Activated naive CD4-positive, alpha-beta T cell treated with anti-CD3 and anti-CD28 coated beads, Interleukin-2, amount 50 U/mL, for 16 hours (primary cell): ENCODE measurements around the gene RNF166.
A peak's percentile ranks its signal among the peaks of the same experiment; 100 is the strongest.

Experiments used
- DNase-seq: peaks from one replicate; pipeline ENCODE4 v3.0.0-alpha.2; 2020

RNF166 gene, protein sequence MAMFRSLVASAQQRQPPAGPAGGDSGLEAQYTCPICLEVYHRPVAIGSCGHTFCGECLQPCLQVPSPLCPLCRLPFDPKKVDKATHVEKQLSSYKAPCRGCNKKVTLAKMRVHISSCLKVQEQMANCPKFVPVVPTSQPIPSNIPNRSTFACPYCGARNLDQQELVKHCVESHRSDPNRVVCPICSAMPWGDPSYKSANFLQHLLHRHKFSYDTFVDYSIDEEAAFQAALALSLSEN

DNA sequence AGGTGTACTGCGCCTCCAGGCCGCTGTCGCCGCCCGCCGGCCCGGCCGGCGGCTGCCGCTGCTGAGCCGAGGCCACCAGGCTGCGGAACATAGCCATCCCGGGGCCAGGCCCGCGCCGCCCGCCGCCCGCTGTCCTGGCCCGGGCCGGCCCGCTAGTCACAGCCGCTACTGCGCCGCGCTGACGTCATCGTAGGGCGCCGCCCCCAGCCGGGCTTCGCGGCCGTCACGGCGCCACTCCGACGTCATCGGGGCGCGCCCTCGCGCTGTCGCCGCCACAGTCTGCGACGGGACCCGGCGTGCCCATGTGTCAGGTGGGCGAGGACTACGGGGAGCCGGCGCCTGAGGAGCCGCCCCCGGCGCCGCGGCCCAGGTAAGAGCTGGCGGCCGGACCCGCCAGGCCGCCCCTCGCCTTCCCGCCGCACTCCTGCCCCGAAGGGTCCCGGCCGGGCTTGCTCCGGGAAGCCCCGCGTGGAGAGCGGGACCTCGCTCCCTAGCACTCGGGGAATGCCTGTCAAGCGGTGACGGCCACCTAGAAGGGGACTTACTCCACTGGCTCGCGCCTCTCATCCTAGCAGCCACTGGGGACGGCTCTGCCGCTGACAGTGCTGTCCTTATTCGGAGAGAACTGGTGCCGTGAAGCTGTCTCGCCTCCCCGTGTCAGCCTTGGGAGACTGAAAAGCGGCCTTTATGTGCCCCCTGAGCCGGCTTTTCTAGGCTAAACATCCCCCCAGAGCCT, at the start of gene RNF166, which contains the start of gene CTU2:
Gene RNF166 (minus strand): TSS at position 180 of the 736 bp plus-strand sequence. CDS start 83 bp downstream, at position 97.
Gene CTU2 (plus strand): TSS at position 275 of the 736 bp plus-strand sequence. CDS start 28 bp downstream, at position 303.
- peak; percentile 94 for DNase-seq

DNA sequence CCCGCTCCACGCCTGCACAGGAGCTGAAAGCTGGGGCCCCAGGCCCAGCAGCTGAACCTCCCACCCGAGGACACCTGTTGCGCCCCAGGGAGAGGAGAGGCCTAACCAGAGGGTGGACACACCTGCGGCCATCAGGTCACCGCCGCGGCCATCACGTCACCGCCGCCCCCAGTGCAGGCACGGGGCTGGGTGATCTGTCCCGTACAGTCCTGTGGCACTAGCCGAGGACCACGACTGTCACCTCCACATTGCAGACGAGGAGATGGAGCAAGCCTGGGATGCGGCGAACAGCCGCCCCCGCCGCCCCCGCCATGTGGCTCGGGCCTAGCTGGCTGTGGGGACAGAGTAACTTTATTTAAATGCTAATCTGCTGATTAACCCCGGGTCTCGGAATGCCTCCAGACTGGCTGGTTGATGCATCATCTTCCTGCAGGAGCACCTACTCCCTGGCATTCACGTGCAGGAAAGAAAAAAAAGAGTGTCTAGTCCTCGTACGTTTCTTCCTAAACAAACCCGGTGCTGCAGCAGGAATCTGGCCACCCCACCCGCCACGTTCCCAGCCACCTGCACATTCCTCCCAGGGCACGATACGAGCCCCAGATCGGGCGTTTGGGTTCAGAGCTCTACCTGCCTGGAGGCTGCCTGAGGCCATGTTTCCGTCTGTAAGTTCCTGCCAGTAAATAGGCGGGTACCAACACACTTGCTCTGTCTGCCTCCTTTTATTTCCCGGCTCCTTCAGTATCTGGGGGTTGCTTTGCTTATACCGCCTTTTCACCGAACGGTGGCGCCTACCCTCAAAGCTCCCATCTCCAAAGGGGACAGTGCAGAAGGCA, 48.9 kb upstream of the RNF166 start:
- no peak for DNase-seq

DNA sequence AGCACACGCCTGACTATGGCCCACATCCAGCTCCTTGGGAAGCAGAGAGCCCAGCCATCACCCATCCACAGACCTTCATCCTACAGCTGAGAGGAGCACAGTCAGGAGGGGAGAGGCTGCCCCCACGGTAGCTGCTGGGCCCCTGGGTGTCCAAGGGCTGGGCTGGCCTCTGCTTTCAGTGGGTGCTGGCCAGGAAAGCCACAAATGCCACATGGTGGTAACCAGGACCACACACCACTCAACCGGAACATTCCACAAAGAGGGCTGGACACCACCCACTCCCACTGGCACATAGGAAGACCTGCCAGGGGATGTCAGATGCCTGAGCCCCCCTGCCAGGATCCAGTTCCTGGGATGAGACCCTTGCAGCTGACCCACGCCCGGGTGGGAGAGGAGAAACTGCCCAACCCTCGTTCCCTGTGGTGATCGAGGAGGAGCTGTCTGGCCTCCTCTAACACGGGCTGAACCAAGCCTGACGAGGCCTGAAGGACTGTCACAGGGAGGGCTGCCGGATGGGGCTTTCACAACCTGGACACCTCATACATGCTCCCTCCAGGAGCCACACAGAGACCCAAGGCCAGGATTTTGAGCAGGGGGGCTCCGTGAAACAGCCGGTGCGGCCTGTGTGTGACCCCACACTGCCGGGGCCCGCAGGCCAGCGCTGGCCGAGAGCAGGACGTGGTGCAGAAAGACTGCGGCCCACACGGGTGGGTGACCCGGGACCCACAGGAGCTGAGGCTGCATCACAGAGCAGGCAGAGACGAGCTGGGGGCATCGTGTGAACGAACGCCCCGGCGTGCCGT, 48.1 kb upstream of the RNF166 start:
- DNase-seq, result no peak

DNA sequence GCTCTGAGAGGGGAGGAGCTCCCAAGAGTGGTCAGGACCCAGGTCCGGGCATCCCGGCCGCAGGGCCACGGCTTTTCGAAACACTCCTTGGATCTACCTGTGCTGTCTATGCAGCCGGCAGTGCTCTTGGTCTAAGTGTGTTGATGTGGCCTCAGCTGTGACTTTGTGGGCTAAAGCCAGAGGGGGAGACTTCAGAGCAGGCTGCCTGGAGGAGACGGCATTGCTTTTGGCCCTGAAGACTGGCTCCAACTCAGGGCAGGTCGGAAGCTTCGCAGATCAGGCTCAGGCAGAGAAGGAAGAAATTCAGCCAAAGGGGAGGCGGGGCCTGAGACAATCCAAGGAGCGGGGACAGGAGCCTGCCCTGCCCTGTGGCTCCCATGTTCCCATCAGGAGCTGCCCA, 47.4 kb upstream of the RNF166 start:
- DNase-seq, result no peak

DNA sequence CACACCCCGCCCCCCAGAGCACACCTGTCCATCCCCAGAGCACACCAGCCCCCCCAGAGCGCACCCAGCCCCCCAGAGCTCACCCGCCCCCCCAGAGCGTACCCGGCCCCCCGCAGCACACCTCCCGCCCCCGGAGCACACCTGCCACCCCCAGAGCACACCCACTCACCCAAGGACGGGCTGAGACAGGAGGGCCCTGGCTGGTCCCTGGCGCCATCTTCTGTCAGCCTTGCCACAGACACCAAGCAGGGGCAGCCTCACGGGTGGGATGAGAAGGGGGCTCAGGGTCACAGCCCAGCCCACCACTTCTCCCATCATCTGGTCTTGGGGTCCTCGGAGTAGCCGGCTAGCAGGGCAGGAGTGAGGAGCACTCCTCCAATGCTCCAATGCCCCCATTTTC, 47.0 kb upstream of the RNF166 start:
- DNase-seq, result no peak

DNA sequence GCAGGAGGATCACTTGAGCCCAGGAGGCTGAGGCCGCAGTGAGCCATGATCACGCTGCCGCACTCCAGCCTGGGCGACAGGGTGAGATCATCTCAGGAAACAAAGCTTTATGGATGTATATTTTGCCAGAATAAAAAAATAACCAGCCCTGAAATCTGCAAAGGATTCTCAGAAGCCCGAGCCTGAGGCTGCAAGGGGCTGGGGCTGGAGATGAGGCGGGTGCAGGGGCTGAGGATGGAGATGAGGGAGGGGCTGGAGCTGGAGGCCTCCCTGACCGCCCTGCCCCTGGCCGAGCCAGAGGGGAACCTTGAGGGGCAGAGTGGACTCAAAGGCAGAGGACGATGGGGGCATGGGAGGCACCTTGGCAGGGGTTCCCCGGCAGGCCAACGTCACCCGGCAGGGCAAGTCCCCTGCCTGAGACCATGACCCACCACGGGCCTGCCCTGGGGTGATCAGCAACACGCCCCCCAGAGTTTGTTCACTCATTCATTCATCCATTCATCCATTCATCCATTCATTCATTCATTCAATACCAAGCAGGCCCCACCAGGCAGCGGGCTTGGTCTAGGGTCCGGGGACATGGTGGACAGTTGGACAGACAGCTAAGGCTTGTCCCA, 46.3 kb upstream of the RNF166 start:
- DNase-seq, result no peak

DNA sequence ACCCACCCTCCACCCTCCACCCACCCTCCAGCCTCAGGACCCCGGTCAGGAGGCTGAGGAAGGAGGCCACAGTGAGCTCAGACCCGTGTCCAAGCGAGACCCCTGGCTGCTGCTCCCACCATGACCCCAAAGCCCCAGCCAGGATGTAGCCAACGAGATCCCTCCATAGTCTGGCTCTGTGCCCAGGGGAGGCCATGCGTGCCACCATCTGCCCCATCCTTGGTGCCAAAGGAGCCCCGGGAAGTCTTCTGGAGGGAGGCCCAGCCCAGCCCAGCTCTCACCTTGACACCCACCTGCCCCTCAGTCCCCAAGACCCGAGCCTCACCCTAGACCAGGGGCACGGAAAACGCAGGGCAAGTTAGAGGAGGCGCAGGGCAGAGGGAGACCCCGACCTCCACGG, 44.6 kb upstream of the RNF166 start:
- no peak for DNase-seq

DNA sequence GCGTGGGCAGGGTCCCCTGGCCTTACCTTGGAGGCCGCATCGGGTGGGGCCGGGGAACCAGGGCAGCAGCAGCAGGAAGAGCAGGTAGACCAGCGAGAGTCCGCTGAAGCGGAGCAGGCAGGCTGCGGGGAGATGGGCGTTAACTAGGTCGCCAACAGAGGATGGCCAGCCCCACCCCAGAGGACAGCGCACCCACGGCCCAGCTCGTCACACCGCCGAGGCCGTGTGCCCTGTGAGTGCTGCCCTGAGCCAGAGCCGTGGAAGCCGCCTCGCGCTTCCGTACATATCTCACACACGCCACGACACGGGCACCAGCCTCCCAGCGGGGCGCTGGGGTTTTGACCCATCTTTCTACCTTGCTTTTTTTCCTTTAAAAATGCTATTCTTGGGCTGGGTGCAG, 43.1 kb upstream of the RNF166 start:
- DNase-seq, result no peak

DNA sequence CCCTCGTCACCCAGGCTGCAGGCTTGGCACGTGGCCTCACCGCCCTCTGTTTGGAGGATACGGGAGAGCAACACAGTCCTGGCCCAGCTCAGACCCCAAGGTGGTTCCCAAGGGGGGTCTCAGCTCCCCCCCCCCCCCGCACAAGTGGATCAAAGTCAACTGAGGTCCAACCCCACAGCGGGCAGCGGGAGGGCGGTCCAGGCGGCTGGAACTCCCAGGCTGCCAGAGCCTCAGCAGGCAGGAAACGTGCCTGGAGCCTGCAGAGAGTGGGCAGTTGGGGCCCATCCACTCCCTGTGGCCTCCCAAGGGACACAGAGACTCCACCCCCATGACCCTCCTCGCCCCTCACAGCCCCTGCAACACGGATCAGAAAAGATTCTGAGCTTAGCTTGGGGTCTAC, 42.2 kb upstream of the RNF166 start:
- DNase-seq, result no peak

DNA sequence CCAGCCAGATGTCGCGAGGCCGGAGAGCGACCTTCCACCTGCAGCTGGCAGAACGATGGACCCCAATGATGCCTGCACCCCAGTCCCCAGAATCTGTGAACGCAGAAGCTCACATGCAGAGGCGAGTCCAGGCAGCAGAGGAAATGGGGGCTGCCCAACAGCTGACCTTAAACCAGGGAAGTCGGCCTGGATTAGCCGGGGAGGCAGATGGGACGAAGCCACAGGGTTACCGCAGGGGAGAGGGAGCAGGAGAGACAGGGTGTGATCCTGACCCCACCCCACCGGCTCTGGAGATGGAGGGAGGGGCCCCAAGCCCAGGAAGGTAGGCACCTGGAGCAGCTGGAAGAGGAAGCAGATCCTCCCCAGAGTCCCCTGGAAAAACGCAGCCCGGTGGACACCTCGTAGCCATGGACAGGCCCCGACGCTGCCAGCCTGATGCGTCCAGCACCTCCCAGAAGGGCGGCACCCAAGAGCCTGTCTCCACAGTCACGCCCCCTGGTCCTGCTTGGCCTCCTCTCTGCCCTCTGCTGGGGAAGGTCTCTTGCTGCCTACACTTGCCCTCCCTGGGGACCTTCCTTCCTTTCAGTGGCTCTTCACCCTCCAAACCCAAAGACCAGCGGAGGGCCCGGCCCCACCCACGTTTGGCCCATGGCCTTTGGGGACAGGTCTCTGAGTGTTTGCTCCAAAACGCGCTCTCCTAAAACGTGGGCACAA, 41.5 kb upstream of the RNF166 start:
- peak; percentile 40 for DNase-seq

DNA sequence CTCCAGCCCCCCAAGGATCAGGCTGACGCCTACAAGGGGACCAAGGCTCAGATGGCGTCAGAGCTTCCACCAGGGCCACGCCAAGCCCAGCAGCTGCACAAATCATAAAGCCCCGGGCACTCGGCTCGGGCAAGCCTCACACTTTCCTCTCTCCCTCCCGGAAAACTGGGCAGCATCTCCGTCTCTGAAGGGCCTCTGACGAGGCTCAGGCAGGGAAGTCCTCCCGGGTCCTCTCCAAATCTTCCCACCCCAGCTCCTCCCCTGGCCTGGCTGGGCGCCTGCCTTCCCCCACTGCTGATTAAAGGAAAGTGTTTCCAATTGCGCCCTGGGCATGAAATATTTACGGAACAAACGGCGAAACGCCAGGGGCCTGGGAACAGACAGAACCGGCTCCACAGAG, 40.3 kb upstream of the RNF166 start:
- no peak for DNase-seq

DNA sequence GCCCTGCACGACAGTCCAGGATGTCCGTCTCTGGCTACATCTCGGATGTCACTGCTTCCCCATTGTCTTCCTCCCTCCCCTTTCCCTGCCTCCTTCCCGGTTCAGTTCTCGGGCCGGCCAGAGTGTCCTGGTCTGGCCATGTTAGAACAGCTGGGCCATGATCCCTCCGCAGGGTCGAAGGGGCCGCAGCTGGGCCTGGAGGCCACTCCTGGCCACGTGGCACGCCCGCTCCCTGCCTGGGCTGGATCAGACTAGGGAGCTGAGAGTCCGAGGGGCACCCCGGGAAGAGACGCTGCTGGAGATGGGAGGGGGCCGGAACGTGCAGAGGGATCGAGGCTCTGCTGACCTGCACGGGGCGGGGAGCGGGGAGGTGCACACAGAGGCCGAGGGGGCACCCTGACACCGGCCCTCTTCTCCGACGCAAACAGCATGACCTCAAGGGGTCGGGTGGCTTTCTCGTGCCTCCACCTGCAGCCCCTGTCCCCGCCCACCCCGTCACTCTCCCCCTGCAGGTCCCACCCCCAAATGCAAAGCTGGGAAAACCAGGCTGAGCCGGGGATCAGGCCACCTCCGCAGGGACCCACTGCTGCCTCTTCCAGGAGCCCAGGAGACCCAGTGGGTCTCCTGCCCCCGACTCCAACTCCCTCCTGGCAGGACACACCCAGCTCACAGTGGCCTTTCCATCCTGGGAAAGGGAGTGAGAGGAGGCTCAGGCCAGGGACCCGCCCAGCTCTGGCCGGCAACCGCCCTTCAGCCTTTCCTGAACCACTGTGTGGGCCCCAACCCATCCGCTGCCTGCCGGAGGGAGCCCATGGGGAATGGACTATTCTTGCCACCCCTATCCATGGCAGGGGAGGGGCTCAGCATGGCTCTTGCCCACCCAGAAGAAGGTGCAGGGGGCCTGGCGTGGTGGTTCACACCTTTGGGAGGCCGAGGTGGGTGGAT, 38.6 kb upstream of the RNF166 start:
- DNase-seq, result no peak

DNA sequence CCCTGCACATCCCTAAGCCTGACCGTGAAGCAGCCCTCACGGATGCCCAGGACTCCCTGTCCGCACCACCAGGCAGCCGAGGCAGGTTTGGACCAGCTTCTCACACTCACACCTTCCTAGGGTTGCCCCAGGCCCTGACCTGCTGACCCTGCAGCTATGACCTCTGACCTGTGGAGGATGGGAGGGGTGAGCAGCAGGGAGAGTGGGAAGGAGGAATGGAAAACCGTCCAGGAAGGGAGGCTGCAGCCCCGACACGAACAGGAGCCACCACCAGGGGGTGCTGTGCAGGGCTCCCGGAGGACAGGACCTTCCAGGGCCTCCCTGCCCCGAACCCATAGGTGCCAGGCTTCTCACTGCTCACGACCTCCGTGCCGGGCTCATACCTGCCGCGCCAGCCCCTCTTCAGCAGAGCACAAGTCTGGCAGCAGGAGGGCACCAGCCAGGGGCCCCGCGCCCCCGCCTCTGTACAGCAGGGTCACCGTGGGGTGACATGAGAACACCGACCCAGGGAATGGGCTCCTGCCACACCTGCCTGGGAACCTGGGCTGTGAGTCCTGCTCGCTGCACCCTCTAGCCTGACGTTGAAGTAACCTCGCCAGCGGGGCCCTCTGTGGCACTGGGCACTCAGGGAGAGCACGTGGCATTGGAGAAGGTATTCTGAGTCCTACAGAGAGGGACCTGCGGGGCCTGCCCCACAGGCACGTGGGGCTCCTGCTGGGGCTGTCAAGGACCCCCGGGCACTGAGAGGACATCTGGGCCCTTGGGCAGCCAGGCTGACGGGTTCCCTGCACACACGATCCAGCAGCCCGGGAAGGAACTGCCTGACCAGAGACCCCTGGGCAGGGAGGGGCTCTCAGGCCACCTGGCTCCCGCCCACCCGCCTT, 37.7 kb upstream of the RNF166 start:
- peak; percentile 75 for DNase-seq

DNA sequence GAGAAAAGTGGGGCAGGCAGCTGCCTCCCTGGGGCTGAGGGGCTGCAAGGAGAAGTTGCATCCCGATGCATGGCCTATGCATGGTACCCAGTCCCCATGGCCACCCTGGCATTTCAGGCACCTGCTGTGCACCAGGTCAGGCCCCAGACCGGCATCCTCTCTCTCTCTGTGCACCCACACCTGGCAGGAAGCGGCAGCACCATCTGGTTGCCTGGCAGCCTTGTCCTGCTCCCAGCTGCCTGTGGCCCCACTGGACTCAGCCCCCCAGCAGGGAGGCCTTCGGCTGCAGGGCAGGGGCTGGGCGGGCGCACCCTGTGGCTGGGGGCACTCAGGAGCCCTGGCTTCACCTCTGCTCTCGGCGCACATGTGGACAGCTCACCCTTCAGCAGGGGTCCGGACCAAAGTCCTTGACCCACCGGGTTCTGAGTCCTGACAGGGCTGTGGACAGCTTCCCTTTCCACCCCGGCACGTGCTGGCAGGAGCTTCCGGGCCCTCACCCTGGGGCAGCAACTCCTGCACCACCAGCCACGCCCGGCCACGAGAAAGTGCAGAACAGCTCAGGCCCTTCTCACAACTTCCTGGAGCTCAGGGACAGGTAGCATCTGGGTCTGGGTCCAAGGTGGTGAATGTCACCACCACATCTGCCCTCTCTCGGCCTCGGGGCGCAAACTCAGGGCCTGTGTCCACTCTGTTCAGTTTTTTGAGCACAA, 36.8 kb upstream of the RNF166 start:
- DNase-seq, result no peak

DNA sequence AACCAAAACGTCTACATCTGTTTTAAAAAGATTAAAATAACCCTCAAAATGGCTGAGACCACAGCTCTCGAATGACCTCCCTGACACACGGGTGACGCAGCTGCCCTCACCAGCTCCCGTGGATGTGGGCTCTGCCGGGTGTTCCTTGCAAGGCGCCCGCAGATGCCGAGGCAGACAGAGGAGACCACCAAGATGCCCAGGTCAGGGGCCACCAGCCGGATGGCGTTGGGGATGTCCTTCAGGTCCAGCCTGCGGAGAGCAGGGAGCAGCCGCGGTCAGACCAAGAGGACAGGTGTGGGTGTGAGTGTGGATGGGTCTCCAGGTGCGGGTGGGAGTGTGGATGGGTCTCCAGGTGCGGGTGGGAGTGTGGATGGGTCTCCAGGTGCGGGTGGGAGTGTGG, 35.2 kb upstream of the RNF166 start:
- DNase-seq, result no peak

DNA sequence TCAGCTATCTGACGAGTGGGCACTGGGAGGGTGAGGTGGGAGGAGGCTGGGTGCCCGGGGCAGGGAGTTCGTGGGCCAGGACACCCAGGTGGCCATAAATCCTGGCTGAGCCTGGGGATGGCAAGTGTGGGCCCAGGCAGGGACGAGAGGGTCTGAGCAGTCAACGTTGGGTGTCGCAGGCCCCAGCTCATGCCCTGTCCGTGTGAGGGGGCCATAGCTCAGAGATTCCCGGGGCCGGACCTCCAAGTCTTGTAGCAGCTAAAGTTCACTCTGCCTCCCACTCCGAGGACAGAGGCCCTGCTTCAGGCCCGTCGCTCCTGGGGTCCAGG, 34.5 kb upstream of the RNF166 start:
- DNase-seq, result no peak

DNA sequence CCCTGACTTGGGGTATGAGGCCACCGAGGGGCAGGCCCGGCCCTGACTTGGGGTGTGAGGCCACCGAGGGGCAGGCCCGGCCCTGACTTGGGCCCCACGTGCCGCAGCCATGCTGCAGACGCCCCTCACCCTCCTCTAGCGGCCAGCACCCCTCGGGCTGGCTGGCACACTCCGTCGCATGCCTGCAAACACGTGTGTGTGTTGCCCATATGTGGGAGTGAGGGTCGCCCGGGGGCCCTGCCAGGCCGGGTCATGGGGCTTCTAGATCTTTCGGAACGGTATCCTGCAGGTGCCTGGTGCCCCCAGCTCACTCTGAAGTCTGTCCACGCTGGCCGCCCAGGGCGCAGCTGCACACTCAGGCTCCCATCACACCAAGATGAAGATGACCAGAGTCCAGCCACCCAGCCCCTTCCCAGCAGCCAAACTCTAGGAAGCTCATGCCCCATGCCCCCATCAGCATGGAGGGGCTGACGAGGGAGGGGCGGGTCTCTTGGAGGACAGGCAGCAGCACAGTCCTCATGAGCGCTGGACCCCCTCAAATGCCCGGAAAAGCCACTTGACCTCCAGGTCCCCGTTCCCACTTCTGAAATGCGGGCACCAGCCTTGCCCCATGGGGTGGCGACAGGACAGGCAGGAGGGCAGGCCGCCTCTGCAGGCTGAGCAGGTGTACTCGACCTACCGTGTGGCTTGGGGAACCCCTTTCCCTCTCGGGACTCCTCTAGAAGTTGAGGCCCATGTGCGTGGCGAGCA, 33.9 kb upstream of the RNF166 start:
- no peak for DNase-seq
